WERI-Rb-1 (cell line): Measurements from ENCODE around the gene CHST8.

Experiments used
- DNase-seq: peaks from one replicate; pipeline ENCODE4 v3.0.0-alpha.2; 2020
- H3K27ac ChIP-seq: fragments of 250-450 bp; sonication (Bioruptor Pico); 2 replicates; pipeline ENCODE4 v1.5.1; 2020; ENCODE audit warnings: mild to moderate bottlenecking, moderate library complexity
- H3K27me3 ChIP-seq: fragments of 250-450 bp; sonication (Bioruptor Pico); 2 replicates; pipeline ENCODE4 v1.5.1; 2021; ENCODE audit warnings: mild to moderate bottlenecking, low read depth, moderate library complexity; ENCODE audit not compliant: insufficient read depth, severe bottlenecking
- H3K36me3 ChIP-seq: fragments of 250-450 bp; sonication (Bioruptor Pico); 2 replicates; pipeline ENCODE4 v1.5.1; 2020; ENCODE audit warnings: mild to moderate bottlenecking, moderate library complexity
- H3K4me3 ChIP-seq: 2 replicates; pipeline ENCODE4 v1.5.1; 2011; ENCODE audit warnings: low read depth, mild to moderate bottlenecking, control low read depth, low read length
- H3K9me3 ChIP-seq: fragments of 250-450 bp; sonication (Bioruptor Pico); 2 replicates; pipeline ENCODE4 v1.5.1; 2021; ENCODE audit warnings: mild to moderate bottlenecking, moderate library complexity; ENCODE audit not compliant: severe bottlenecking
- TF ChIP-seq, protein P1 (sequence below): IDR thresholded peaks from 2 replicates; pipeline ENCODE4 v1.5.1; 2011; ENCODE audit warnings: low read depth, mild to moderate bottlenecking, control low read depth, inconsistent platforms, low read length

Gene CHST8

DNA sequence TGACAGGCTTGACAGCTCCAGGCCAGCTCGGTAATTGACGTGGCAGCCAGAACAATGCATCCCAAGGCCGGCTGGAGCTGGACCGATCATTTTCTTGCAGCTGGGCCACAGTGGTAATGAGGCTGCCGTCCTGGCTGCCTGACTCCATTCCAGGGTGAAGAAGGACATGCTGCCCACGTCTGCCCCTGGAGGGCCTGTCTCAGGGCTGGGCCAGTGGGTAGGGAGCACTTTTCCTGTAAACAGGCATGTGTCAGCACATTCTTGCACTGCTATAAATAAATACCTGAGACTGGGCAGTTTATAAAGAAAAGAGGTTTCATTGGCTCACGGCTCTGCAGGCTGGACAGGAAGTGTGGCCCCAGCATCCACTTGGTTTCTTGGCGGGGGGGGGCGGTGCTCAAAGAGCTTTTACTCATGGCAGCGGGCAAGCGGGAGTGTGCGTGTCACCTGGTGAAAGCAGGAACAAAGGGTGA, 136.8 kb downstream of the CHST8 start:
- H3K27ac ChIP-seq, result no peak overlapping the region
- no peaks in the 10 kb centered on the region for H3K9me3 ChIP-seq
- H3K36me3 ChIP-seq, result no peaks in the 10 kb centered on the region
- no peaks in the 10 kb centered on the region for H3K27me3 ChIP-seq
- TF ChIP-seq, protein P1, sequence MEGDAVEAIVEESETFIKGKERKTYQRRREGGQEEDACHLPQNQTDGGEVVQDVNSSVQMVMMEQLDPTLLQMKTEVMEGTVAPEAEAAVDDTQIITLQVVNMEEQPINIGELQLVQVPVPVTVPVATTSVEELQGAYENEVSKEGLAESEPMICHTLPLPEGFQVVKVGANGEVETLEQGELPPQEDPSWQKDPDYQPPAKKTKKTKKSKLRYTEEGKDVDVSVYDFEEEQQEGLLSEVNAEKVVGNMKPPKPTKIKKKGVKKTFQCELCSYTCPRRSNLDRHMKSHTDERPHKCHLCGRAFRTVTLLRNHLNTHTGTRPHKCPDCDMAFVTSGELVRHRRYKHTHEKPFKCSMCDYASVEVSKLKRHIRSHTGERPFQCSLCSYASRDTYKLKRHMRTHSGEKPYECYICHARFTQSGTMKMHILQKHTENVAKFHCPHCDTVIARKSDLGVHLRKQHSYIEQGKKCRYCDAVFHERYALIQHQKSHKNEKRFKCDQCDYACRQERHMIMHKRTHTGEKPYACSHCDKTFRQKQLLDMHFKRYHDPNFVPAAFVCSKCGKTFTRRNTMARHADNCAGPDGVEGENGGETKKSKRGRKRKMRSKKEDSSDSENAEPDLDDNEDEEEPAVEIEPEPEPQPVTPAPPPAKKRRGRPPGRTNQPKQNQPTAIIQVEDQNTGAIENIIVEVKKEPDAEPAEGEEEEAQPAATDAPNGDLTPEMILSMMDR, result no peak
- no peak overlapping the region for H3K4me3 ChIP-seq
- DNase-seq, result no peak

GRCh38 chr19:33759356-33759755, 137.6 kb downstream of the CHST8 start:
- Histone ChIP-seq H3K4me3 (no peak overlapping the region), H3K27ac (no peak overlapping the region), H3K36me3 (no peaks in the 10 kb centered on the region), H3K27me3 (no peaks in the 10 kb centered on the region), H3K9me3 (no peaks in the 10 kb centered on the region)
- TF ChIP-seq, protein P1, result no peak
- DNase-seq, result no peak

GRCh38 chr19:33763633-33764371, 142.0 kb downstream of the CHST8 start:
- H3K27ac ChIP-seq, result no peak overlapping the region
- DNase-seq, result no peak
- no peak overlapping the region for H3K4me3 ChIP-seq
- H3K27me3 ChIP-seq, result no peaks in the 10 kb centered on the region
- H3K36me3 ChIP-seq, result no peaks in the 10 kb centered on the region
- TF ChIP-seq, protein P1, result no peak
- no peaks in the 10 kb centered on the region for H3K9me3 ChIP-seq

GRCh38 chr19:33766623-33767022, 144.9 kb downstream of the CHST8 start:
- TF ChIP-seq, protein P1, result no peak
- Histone ChIP-seq H3K27ac (no peak overlapping the region), H3K36me3 (no peaks in the 10 kb centered on the region), H3K27me3 (no peaks in the 10 kb centered on the region), H3K4me3 (no peak overlapping the region), H3K9me3 (no peaks in the 10 kb centered on the region)
- peak; percentile 3 for DNase-seq

- Histone ChIP-seq H3K4me3 (no peak overlapping the region), H3K27me3 (no peaks in the 10 kb centered on the region), H3K27ac (no peak overlapping the region), H3K9me3 (no peaks in the 10 kb centered on the region), H3K36me3 (no peaks in the 10 kb centered on the region; the same call in 1 of the 2 replicates)
- TF ChIP-seq, protein P1, result no peak
- DNase-seq, result no peak
Measured at GRCh38 chr19:33767898-33768413, 146.2 kb downstream of the CHST8 start.
